HG03558 (cell line): ENCODE measurements around the gene PSMD6.

ENCODE experiments used
- ATAC-seq: cut with Tn5 transposase; IDR thresholded peaks from one replicate; pipeline ENCODE4 v1.9.1; 2021; ENCODE audit warnings: moderate number of reproducible peaks; ENCODE audit not compliant: unreplicated experiment; ENCODE audit errors: extremely low read depth

PSMD6 gene

DNA sequence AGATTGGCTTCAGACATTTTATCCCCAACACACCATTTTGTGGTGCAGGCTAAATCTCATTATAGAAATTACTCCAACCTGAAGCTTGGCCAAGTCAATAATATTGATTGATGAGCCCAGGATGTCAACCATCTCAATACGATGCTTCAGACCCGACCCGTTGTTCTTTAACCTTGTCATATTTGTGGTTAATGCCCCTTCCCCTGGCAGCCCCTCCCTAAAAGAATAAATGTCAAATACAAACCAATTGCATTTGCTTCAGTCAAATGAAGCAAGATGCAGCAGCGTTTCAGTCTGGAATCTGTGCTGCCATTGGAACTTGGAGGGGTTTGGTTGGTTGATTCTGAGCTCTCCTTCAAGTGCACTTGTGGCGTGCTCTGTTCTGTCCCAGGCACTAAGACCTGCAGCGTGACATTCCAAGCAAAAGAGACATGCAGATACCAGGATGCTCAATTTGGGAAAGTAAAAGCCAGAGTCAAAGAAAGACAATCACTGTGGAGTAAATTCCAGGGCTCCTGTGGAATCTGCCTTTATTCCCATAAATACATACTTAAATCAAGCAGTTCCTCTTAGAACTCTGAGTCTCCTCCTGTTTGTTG is 23.8 kb upstream of the PSMD6 start:
- no peak for ATAC-seq

DNA sequence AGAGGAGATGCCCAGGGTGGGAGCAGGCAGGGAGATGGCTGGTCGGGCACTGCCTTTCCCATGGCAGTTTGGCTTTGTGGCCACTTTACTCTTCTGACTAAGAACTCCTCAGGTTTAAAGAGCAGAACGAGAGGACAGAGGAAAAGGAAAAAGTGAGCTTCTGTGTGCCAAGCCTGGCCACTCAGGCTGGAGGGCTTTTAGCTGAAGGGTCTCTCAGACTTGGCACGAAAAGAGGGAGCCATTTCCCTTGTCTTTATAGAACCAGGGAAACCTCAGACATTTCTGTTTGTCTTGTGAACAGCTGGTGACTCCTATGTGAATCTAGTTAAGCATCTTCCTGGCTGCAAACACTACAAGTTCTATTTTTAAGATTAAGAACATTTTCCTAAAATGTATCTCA is 23.3 kb upstream of the PSMD6 start:
- no peak for ATAC-seq

DNA sequence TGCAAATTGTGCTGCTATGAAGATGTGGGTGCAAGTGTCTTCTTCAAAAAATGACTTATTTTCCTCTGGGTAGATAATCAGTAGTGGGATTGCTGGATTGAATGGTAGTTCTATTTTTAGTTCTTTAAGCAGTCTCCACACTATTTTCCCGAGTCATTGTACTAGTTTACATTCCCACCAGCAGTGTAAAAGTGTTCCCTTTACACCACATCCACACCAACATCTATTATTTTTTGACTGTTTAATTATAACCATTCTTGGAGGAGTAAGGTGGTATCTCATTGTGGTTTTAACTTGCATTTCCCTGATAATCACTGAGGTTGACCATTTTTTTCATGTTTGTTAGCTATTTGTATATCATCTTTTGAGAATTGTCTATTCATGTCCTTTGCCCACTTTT is 19.7 kb upstream of the PSMD6 start:
- no peak for ATAC-seq

DNA sequence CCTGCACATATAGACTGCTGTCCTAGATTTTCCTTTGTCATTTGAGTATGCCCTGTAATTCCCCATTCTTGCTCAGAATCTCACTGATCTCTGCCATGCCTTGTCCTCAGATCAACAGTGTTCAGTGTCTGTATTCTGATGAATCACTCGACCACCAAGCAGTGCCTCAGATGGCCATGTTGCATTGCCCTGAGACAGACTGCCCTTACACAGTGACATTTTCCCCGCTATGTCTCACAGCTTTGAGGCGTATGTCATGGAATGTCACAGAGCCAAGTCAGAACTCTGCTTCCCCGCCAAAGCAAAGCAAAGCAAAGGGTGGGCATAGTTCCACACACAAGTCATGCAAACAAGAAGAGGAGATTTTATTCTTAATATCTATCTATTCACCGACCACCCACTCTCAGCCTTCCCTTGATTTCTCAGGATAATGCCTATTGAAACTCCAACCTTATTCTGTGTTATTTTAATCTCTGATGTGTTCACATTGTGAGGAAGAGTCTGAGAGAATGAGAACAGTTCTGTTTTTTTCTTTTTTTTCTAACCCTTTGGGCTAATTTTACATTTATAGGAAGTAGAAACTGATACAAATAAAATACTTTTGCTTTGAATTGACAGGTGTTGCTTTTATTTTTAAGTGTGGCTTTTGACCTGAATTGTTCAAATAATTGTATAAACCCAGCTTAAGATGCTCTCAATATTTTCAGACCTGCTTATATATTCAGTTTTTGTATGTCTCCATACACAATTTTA is 16.9 kb upstream of the PSMD6 start:
- ATAC-seq: no peak

DNA sequence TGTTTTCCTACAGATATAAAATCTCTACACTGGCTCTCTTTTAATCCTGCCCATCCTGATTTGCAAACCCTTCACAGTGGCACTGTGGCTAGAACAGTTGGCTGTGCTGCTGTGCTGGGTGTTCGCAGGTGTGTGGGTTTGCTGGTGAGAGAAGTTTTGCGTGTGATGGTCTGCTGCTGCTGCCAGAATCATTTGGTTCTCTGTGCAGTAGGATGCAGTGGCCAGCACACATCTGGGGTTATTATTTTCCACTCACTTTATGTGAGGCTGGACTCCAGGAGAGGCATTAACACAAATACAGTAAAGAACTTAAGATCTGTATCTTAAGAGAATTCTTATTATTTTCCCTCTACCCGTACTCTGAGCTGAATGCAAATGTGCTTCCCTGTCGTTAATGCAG is 16.0 kb upstream of the PSMD6 start:
- ATAC-seq: no peak

DNA sequence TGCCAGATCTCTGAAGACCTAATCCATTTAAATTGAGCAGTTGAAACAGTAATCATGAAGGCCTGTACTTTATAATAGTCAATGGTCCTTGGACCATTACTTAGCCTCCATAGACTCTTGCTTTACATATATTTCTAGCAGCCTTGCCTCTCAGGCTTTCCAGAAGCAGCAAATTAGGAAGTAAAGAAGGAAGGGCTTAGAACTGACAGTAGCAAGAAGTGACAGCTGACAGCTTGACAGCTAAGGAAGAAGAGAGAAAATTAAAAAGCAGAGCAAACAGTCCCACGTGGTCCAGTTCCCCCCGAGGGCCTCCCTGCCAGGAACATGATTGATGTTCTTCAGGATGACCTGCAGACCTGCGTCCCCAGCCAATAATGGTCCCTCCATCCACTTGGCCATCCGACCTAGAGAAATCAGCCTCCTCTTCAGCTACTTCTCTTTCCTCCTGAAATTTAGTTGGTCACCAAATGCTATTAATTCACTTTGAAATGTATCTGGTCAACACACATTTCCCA is 15.0 kb upstream of the PSMD6 start:
- ATAC-seq: no peak

DNA sequence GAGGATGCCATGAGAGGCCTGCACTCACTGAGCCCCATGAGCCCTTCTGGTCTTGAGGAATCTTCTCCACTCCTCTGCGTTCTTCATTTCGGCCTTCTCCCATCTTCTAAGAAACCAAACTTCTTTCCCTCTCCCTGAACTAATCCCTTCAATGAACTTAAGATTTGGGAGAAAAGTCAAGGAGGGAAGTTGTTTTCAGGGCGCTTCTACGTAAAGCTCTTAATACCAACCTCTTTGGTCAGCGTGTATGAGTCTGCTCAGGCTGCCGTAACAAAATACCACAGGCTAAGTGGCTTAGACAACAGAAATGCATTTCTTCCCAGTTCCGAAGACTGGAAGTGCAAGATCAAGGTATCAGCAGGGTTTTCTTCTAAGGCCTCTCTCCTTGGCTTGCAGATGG is 13.8 kb upstream of the PSMD6 start:
- ATAC-seq: no peak

DNA sequence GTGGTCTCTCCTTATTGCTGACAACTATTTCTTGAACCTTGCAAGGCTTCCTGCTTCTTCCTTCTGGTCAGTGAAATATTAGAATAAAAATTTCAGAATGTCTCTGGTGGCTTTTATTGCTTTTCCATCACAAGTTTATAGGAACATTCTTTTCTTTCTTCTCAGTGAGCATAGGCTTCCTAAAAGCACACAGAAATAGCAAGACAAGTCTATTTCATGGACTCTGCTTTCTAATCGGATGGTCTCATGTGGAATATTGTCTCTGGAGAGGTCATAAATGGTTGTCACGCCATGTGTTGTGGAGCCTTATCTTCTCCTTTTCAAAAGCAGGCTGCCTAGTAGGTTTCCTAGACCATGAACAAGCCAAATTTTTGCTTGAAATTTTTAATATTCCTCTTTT is 9.8 kb upstream of the PSMD6 start:
- no peak for ATAC-seq

DNA sequence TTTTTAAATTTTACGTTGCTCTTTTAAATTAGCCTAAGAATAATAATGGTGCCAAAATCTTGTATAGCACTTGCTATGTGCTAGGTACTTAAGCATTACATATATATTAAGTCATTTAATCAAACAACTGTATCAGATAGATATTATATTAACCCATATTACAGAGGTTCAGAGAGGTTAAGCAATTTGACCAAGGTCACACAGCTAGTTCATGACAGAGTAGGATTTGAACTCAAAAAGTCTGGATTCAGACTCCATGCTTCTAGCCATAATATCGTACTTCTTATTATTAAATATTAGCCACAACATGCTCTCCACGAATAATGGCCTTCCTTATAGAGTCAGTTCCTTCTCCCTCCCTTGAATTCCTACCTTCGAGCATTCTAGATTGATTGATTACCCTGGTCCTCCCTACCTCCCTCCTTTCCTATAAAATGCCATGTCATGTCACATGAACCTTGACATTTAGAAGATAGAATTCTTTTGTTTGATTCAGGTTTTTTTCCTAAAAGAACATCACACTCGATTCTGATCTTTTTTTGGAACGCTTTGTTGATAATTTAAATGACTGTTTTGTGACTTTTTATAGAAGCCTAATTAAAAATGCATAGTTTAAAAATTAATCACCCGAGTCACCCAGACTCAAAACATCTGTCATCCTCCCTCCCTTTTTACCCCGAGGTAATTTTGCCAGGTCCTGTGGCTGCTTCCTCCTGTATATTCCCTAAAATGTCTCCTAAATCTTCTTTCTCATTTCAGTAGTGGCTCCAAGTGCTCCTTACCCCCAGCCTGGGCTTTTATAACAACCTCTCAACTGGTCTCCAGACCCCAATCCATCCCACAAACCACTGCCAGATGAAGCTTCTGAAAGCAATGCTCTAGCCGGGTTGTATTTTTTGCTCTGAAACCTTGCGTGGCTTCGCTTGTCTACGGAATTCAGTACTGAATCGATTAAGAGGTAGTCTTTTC is 8.5 kb upstream of the PSMD6 start:
- no peak for ATAC-seq

DNA sequence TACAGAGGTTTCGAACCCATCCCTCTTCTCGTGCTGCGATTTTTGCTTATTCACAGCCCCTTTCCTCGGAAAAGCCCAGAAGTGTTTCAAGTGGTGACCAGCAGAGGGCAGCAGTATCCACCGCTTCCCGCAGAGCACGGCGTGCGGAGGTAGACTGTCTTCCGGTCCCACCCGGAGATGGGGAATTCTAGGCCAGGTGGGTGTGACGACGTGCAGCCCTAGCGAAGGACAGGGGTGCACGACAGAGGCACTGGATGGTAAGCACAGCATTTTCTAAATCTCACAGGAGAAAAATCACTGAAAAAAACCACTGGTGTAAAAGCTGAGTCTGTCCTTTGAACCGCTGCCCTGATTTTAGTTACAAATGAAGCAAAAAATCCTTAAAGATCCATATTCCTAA is 7.4 kb upstream of the PSMD6 start:
- peak; percentile 98 for ATAC-seq

DNA sequence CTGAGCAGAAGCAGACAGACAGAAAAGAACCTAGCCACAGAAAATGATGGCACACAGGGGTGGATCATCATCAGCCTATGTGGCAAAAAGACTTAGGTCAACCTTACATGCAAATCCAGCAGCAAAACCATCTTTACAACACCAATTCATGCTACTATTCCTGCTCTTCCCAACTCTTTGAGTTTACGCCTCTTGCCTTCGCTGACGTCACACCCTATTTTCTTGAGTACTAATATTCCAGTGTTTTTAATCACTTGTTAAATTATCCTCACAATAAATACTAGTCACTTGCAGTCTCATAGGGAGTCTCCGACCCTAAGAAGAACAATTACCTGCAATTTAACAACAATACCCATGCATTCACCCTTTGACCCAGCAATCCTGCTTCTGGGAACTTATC is 6.0 kb upstream of the PSMD6 start:
- no peak for ATAC-seq

DNA sequence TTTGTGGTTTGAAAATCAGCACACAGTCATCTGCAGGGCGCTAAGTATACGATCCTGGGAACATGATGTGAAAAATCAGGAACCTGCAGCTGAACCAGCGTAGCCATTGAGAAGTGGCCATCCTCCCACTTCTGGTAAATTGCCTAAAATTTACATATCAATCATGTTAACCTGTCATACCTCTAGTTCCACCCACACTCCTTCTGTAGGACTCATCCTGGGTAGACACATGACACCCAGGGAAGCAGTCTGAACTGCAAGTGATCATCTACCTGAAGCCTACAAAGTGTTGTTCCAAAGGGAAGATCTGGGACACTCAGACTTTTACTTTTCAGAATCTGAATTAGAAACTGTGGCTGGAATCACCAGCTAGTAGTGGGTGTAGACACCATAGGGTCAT is 5.5 kb upstream of the PSMD6 start:
- ATAC-seq: no peak

DNA sequence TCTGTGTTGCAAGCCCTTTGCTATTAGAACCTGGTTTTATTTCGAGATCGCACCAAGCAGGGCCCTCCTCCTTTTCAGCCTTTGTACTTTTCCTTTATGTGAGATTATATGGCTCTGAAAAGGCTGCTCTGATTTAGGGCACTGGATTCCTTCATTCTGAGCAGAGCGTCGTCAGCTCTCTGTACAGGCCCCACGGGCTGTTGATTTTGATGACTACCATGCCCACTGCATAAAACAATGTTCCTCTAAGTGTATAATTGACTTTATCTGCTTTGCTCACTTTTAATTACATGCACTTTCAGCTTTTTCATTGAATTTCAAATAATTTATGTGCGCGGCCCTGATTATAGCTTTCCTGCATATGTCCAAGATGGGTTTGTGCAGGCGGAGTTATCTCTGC is 4.4 kb upstream of the PSMD6 start:
- no peak for ATAC-seq

DNA sequence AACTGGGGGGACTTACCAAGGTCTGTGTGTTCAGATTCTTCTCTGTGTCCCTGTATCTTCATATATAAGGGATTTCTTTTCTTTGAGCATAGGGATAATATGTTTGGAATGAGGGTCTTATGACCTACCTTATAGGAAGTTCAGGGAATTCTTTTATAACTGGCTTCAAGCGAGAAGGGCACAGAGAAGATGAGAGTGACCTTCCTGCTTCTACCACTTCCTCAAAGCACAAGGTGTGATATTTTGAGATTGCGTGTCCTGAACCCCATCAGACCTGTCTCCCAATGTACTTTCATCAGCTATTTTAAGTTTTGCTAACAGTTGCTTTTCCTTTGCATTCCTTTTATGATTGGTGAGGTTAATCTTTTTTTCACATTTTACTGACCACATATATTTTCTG is 3.1 kb upstream of the PSMD6 start:
- no peak for ATAC-seq

DNA sequence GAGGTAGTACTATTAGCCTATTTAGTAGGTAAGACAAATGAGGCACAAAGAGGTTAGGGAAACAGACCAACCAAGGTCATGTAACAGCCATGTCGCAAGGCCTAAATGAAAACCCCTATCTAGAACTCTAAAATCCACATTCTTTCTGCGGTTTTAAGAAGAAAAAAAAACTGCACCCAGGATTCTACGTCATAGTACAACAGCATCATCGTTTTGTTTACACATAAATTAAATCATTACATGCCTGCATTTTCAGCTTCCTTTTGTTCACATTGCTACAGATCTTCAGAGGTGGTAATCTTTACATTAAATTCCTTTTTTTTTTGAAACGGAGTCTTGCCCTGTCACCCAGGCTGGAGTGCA is 548 bp upstream of the PSMD6 start:
- ATAC-seq: no peak

DNA sequence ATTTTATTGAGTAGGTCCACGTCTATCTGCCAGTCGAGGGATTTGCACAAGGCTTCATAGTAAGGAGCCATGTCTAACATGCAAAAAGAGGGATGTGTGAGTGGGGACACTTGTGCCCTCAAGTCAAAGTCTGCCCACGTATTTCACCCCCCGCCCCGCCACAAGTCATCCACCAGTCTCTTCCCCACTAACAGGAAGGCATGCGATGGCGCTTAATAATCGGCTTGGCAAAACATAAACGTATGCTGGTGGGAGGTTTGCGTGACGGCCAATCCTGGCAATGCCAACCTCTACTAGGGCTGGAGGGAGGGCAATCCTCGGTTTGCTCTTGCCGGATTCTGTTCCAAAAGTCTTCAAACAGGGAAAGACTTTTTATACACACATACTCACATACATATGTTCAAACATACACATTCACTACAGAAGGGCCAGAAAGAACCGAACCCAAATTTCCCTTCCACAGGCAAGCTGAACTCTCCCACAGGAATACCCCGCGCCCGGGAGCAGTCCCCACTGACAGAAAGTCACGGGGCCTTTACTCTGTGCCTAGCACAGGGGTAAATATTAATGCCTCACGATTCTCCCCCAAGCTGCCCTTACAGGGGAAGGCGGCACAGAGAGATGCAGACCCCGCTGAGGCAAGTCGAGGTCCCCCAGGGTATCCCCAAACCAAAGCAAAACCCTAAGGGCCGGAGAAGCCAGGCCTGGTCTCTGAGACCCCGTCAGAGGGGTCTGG is 675 bp downstream of the PSMD6 start:
- no peak for ATAC-seq

DNA sequence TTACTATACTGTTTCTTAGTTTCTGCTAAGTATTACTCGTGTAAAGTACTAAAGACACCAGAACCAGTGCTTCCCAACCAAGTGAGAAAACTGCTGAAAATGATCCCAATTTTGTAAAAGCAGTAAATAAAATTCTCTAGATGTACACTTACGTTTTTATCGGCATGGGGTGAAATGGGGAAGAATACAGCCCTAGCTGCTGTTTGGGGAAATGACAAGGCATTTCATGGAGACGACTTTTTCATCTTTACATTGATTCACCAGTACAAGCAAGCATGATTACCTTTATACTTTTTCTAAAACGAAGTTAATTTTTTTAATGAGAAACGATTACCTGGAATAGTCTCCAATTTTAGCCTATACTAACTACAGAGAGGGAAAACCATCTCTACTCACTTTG is 1.4 kb downstream of the PSMD6 start:
- no peak for ATAC-seq

DNA sequence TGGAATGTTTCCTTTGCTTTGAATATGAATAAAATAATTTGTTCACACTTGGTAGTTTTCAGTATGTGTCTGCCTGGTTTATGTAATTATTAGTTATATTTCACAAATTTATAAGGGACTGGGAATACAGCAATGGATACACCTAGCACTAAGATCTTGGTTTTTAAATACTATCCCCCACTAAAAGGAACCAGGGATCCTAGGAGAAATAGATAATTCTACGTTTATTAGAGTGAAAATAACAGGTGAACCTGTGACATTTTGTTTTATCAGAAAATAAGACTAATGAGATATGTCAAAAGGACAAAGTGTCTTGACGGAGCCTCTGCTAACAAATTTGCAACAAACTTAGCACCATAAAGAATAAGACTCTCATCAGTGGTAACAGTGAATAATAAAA is 3.4 kb downstream of the PSMD6 start:
- ATAC-seq: no peak

DNA sequence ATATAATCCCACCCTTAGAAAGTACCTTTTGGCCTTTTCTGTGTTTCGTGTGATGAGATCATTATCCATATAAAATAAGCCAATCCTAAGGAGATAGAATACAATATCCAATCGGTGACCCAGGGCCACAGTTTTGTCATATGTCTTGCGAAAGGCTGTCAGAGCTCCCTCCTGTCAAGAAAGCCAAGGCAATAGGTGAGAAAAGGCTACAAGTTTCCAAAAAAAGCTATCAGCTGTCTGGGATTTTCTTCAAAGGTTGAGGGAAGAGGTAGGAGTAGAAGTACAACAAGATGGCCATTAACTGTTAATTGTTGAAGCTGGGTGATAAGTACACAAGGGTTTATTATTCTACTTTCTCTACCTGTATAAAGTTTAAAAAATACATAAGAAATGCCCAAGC is 4.0 kb downstream of the PSMD6 start:
- no peak for ATAC-seq

DNA sequence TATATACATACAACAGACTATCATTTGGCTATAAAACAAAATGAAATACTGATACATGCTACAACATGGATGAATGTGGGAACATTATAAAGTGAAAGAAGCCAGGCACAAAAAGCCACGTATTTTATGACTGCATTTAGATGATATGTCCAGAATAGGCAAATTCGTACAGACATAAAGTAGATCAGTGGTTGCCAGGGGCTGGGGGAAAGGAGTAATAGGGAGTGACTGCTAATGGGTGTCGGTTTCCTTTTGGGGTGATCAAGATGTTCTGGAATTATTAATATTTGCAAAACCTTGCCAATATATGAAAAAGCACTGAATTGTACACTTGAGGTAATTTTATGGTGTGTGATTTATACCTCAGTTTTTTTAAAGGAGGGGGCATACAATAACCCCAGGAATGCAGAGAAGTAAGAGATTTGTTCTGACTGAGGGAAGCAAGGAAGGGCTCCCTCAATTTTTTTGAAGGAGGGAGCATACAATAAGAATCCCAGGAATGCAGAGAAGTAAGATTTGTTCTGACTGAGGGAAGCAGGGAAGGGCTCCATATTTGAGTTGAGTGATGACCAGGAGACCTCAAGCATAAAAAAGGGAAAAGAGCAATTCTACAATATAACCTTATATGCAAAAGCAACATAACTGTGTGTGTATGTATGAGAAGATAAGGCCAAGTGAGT is 6.2 kb downstream of the PSMD6 start:
- no peak for ATAC-seq
